GM11168 (cell line): ENCODE results near the gene FBXL4.

Experiments used
- in situ Hi-C: fragments of 300-500 bp; cut with MboI; formaldehyde crosslinking; loops from one replicate; pipeline ENCODE4 v1.12.0; 2022; ENCODE audit warnings: low sequenced_read_pairs; ENCODE audit not compliant: unreplicated experiment

FBXL4 gene

DNA sequence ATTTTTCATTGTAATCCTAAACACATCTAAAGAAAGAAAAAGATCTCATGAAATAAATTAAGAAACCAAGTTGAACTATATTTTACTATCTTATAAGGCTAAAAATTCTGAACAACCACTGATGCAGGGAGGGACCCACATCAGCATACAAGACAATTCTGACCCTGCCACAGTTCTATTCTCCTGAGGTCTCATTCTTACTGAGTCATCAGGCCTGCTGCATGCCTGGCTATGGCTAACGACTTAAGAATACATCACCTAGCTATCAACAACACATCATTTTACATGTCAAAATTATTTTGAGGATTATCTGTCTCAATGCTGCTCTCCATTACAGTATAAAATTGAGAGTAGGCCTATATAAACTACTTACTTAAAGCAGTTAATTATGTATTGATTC is 52.9 kb downstream of the FBXL4 start:
- in situ Hi-C loops, result no loop called here

DNA sequence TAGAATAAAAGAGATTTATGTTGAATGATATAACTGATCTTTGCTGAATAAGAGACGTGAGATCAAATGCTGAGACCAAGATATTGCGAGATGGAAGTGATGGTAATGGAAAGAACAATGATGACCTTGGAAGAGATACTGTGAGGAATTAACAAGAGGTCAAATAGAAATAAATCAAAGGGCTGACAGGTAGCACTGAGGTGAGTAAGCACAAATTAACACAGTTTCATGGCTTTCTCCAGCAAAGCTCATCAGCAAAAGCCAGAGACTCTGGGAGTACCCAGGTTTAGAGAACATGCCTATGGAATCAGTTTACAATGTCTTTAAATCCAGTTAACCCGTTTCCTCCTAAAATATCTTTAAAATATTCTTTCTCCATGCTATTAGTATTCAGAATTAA is 60.1 kb downstream of the FBXL4 start:
- in situ Hi-C loops, result no loop called here

DNA sequence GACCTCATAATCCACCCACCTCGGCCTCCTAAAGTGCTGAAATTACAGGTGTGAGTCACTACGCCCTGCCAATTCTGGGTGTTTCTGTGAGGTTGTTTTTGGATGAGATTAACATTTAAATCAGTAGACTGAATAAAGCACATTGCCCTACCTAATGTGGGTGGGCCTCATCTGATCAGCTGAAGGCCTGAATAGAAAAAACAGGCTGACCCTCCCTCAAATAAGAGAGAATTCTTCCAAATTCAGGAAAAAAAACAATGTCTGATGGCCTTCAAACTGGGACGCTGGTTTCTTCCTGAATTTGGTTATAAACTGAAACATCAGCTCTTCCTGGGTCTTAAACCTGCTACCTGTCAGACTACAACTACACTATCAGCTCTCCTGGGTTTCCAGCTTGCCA is 62.4 kb downstream of the FBXL4 start:
- in situ Hi-C loops, result no loop called here

DNA sequence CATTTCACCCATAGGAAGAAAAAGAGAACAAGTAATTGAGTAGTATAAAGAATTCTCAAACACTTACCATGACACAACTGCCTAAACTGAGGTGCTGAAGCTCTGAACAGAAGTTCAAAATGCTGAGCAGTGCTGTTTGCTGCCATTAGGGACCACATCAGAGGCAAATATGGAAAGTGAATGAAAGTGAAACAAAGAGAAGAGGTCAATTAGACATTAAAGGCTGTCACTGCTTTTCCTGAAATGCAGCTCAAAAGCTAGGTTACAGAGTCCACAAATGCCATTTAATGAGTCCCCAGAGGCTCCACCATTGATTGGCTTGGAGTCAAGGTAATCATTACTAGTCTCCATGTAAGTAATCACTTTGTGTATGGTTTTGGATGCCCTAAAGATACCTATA is 67.3 kb downstream of the FBXL4 start:
- in situ Hi-C loops, result no loop called here

DNA sequence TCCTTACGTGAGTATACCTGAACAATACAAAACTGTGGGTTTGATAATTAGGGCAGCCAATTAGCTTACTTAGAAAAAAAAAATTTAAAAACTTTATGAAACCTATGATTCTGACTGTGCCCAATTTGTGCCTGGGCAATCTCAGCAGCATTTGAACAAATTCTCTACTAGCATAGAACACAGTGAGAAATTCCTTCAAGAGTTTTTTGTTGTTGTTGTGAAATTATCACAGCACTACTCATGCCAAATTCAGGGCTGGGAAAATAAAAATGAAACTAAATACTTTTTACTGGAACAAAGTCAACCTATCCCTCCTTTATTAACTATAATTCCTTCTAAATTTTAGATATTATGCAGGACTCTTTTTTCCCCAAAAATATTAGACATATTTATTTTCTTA is 70.5 kb downstream of the FBXL4 start:
- in situ Hi-C loops, result no loop called here

DNA sequence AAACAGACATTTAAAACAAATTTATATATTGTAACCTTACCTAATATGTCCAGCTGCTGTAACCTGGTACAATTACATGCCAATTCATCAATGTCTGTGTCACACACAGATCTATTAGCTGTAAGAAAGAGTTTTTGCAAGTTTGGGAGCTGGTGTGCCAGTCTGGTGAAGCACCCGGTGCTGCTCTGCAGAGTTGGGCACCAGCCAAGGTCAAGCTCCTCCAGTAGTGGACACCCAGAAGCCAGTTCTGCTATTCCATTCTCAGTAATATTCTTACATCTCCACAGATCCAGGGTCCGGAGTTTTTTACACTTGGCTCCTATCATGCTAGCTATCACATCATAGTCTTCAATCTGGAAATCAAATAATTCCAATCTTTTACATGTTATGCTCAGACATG is 72.4 kb downstream of the FBXL4 start:
- in situ Hi-C loops, result no loop called here

DNA sequence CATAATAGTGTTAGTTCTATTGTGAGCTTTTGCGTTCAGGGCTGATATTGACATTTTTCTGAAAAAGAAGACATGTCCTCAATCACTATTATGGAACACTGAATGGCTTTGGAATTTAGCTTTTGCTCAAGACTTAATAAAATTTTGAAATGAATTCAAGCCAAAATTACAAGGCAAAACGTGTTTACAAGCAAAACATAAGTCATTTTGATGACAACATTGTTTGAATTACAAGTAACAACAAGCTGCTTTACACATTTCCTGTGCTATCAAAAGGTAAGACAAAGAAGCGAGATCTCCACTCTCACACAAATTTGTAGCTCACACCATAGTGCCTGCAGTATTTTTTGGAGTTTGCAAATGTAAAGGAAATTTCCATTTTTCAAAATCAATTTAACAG is 75.9 kb downstream of the FBXL4 start:
- in situ Hi-C loops, result loop anchor here (25.0 kb wide), 1 partner anchor 240 kb away; no protein-coding TSS in a partner anchor

DNA sequence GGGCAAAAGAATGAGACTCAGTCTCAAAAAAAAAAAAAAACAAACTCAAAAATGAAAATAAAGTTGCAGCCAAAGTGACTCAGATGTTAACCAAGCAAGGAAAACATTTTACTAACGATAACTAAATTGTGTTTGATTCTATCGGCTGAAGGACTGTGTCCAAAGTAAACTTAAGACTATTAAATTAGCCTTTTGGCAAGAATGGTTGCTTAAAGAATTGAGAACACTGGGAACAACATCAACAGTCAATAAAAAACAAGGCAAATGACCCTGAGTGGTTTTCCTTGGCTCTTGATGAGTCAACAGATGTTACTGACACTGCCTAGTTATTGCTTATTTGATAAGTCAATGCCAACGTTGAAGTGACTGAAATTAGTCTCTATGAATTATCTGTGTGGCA is 76.7 kb downstream of the FBXL4 start:
- in situ Hi-C loops, result loop anchor here (25.0 kb wide), 1 partner anchor 241 kb away; no protein-coding TSS in a partner anchor

DNA sequence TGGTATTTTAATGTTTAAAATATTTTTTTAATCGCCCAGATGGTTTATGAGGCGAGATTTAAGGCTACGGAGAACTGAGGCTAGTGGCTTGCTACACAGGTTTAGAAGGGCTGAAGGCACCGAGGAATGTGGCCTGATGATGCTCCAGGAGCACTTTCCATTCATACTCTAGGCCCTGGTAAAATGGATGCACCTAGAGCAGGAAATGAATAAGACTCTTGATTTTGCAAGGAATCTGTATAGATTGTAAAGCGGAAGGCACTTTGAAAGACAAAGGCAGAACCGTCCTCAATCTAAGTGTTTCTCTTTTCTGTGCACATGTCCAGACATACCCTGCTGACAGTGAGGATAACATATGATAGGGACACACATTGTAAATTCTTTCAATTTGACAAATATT is 83.2 kb downstream of the FBXL4 start:
- in situ Hi-C loops, result loop anchor here (25.0 kb wide), 1 partner anchor 248 kb away; no protein-coding TSS in a partner anchor

DNA sequence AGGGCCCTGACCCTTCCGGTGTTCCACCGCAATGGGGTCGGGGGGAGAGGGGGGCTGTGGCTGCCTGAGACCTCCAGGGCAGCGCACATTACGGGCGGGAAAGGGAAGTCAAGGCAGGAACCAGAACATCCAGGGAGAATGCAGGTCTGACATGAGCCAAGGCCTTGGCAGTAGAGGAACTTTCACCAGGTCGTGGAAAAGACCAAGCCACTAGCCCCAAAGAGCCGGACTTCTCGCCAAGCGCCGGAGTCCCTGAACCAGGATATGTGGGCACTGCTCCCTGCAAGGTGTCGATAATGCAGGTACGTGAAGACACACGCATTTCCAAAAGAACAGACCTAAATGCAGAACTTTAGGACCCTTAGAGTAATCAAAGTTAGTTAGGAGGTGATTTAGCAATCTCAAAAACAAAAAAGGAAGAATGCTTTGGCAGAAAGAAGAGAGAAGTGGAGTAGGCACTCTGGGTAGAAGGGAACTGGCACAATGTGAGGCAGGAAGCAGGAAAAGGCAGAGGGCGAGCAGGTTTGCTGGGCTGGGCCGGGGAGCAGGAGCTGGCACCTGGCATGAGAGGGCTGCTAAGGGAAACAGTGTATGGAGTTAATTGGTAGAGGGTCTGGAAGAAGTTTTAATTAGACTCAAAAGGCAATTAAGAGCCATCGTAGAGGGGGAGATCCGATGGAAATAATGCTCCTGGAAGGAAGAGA is 99.1 kb downstream of the FBXL4 start:
- in situ Hi-C loops, result loop anchor here (25.0 kb wide), 1 partner anchor 1614 kb away; the partner anchor contains the start of gene SIM1

DNA sequence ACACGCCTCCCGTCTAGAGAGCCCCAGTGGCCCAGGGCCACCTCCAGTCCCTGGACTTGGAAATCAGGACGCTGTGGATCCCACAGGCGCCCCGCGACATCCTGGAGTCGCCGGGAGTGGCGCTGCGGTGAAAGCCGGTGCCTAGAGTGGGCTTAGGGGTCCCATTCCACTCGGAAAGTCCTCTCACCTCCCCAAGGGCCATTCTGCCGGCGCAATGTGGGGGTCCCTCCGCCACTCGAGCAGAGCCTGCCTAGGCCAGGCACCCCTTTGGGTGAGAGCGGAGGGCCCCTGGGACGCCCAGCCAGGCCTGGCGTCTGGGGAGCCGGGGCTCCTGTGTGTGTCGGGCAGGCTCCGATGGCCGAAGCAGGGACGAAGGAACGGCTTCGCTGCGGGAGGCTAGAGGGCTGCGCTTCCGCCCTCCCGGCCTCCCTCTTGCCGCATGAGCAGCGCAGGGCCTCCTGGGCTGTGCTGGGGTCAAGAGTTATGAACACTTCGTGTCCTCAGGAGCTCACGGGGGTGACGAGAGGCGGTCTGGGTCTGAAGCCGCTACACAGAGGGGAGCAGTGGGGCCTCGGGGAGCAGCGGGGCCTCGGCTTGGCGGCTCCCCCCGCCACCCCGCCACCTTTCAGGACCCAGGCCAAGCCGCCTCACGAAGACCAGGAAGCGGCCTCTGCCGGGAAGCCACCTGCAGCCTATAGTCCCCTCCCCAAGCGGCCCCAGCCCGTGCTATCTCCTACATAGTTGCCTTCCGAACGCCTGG is 99.8 kb downstream of the FBXL4 start:
- in situ Hi-C loops, result loop anchor here (25.0 kb wide), 1 partner anchor 1614 kb away; the partner anchor contains the start of gene SIM1

DNA sequence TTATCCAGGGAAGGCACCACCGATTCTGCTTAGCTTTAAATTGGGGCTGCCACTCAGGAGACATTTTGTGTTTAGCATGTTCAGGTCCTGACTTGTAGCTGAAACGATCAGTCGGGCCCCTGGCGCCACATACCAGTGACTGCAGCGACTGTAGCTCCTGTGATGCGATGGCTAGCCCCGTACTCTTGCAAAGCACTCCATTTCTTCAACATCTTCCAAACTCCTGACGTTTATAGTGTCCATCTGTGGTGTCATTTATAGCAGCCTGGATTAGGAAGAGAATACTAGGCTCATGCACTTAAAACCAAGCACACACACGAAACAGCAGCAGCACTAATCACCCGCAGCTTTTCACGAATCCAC is 100.3 kb downstream of the FBXL4 start:
- in situ Hi-C loops, result loop anchor here (25.0 kb wide), 1 partner anchor 1615 kb away; the partner anchor contains the start of gene SIM1

DNA sequence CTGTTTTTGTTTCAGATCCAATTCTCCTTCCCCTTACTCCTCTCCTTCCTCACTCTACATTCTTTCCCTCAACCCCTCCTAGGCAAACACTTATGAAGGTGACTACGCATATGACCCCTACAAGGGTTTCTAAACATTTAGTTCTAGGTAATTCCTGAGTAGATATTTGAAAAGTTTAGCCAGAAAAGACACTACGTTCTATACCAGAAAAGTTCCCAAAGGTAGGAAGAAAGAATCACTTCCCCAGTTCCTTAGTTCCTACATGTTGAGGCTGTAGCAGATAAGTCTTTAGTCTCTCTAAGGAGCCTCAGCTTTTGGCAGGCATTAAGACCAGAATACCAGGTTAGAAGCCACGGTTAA is 101.7 kb downstream of the FBXL4 start:
- in situ Hi-C loops, result loop anchor here (25.0 kb wide), 1 partner anchor 1616 kb away; the partner anchor contains the start of gene SIM1

DNA sequence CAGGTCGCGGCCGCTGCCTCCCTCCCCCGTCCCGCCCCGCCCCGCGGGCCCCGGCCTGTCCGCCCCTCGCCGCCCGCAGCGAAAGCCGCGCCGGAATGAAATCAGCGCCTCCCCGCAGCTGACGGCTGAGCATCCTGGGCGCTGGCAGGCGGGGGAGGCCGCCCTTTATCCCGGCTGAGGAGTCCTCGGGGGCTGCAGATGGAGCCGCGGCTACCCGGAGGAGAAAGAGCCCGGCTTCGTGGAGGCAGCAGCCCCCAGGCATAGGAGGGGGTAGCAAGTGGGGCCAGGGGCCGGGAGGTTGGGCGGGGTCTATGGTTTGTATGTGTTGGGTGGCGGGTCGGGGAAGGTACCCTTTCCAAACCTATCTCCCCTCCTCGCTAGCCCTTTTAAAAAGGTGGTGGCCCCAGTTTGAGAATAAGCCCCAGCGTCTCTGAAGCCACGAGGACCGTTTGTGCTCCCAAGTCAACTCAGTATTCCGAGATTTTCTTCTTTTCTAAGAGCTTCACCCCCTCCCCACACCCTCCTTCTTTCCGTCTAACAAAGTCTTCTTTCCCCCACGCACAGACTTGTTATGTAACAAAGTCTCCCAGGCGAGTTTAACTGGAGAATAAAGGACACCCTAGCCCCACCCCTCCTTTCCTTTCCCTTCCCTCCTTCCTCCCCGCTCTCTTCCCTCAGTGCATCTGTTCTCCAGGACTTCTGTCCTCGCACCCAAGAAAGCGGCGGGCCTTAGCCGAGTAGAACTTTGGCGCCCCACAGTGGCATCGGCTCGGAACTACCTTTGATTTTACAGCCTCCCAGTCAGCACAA is 102.3 kb downstream of the FBXL4 start:
- in situ Hi-C loops, result loop anchor here (25.0 kb wide), 1 partner anchor 1617 kb away; the partner anchor contains the start of gene SIM1

DNA sequence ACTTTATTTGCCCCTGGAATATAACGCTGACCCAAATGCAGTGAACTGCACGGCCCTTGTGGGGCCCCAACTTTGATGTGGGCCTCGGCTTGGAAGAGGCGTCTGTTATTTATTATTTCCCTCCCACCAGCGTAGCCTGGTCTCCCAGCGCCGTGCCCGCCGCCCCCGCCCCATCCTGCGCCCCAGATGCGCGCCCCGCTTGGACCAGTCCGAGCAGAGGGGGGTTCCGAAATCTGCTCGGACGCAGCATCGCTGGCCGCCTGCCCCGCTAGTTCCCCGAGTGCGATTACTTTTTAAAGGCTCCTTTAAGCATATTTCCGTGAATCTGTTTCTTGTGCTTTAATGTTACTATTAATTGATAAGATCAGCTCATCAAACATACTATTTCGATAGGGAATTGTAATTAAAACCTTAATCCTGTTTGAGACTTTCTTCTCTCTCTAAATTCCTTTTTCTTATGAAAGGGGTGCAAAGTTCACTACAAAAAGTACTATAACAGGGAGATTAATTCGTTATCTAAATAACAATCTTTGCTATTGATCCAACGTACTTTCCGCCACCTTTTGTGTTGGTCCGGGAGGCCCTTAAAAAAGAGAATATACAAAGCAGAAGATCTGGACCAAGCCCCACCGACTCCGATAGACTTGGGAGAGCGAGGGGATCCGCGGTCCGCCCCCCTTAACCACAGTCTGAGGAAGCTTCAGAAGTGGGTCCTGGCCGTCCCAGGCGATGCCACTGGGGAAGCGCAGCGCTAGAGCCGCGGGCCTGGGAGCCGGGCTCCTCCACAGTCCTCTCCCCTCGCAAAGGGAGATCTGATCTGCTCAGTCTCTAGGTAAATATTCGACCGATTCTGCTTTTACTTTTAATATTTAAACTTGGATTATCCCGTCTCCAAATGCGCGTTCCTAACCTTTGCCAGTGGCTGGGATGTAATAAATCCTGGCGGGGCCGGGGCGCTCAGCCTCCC is 103.2 kb downstream of the FBXL4 start:
- in situ Hi-C loops, result loop anchor here (25.0 kb wide), 1 partner anchor 1618 kb away; the partner anchor contains the start of gene SIM1

DNA sequence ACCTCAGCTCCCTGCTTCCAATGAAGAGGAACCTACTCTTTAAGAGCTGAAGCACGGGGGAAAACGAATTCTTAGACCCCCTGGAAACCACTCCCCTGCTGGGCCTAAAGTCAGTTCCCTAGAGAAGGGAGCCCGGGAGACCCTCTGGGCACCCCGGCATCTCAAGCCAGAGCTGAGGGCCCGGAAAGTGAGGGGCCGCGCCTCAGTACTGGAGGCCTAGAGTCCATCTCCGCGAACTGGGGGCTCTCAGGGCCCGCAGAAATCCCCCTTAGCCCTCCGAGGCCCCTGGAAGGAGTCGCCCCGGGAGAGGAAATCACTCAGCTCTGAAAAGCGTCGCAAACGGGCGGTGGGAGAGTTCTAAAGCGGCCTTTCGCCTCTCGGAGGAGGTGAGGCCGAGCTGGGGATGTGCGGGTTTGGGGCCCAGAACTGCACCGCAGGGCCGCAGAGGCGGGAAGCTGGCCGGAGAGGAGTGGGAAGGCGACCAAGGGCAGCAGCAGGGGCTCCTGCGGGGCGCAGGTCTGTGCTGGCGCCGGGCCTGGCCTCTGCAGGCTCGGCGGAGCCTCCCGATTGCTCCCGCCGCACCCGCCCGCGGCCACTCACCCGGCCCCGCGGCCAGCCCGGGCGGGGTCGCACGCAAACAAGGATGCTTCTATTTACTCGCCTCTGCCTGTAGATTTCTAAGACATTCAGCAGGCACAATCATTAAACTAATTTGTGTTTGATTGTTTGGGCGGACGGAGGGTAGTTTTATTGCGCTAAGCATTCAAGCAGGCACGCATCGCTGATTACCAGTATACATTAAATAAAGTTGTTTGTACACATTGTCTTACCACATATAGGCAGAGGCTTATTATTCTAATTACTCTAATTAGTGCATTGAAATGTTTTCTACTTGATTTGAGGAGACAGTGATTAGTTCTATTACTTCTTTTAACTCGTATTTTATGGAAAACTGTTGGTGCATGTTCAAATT is 104.2 kb downstream of the FBXL4 start:
- in situ Hi-C loops, result loop anchor here (25.0 kb wide), 1 partner anchor 1619 kb away; the partner anchor contains the start of gene SIM1

DNA sequence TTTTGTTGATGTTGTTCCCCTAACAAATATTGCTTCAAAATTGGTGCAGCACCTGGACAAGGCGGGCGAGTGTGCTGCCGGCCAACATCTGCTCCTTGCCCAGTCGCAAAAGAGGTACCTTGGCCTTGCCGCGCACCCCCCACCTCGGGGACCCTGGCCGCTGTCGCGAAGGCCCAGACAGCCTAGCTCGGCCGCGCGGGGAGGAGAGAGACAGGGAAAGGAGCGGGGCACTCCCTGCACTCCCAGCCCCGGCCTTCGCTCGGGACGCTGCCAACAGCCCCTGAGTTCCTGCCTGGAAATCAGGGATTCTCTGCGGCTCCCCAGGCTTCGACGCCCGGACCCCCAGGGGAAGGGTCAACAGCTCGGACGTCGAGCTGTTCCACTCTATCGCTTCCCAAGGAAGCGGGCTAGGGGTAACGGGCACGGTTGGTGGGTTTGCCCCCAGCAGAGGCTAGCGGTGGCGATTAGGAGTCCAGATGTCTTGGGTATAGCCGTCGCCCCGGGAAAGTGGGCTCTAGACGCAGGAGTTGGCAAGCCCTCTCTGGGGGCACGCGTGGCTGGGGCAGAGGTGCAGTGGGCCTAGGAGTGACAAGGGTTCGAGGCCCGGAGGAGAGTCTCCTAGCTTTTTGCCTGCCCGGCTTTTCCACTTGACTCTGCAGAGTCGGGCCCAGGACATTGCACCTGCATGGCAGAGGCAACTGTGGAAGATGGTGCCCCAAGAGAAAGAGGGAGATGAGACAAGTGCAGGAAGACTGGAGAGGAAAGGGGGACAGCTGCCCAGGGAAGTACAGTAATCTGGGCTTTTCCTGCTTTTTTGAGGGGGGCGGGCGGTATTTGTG is 105.2 kb downstream of the FBXL4 start:
- in situ Hi-C loops, result loop anchor here (25.0 kb wide), 1 partner anchor 1620 kb away; the partner anchor contains the start of gene SIM1
